ENCODE data around the gene ANKRD65. TPM values are rescaled to one million over a fixed set of nuclear protein-coding genes. Genes with fewer than 3 reads are reported as not detected.
A peak's percentile ranks its signal among the peaks of the same experiment; 100 is the strongest.
"Not testable (repeated sequence)": the region's sequence is repeated elsewhere in the genome, so short reads cannot be mapped to it uniquely, and the experiment has no call there.

Gene ANKRD65
- total and polyA plus RNA-seq, 4 donors = 1.8 to 10.8 (median 8.7) TPM

DNA sequence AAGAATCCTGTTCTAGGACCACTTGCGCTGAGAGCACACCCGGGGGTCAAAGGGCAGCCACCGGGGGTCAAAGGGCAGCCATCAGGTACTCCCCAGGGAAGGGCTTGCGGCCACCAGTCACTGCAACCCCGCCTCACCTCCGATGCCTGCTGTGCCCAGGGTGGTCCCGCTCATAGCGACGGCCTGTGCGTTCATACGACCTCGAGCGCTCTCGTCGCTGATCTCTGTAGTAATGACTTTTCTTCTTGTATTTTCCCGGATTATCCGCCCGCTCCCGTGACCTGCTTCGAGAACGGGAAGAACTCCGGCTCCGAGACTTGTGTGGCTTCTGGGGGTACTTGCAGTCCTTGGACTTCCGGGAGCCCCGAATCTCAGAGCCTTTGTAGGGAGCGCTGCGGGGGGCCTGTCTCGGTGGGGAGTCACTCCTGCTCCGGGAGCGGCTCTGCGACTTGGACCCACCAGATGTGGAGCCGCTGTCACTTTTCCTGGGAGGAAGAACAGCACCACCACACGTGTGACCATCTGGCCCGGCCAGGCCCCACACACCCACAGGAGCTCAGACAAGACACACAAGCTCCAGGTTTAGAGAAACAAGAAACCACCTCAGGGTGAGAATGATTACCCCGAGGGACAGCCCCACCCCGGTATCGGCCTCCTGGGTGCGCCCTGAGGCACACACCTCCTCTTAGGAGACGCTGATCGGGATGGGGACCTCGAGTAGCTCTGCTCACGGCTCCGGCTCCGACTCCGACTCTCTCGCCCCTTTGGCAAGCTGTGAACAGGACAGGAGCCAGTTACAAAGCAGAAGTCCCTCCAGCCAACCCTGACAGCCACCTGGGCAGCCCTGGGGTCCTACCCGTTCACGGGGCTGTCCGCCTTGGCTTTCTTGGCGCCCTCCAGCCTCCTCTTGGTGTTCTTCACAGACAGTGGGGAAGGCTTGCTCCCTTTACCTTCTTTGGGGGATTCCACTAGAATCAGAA is 33.7 kb downstream of the ANKRD65 start:
- DNase-seq (ENCODE audit: low read depth in 4 of 6, low spot score in 6 of 6) = no peak
- Histone ChIP-seq H3K4me1 (ENCODE audit: control insufficient read depth, insufficient read depth, low read length) (no peaks in the 10 kb centered on the region), H3K27me3 (ENCODE audit: control insufficient read depth, insufficient read depth, low read length) (no peaks in the 10 kb centered on the region), H3K36me3 (ENCODE audit: control insufficient read depth, insufficient read depth, low read length) (peaks cover 90% of the 10 kb centered on the region), H3K4me3 (ENCODE audit: low read depth, low read length) (no peak overlapping the region), H3K9me3 (ENCODE audit: control insufficient read depth, insufficient read depth, low read length) (no peaks in the 10 kb centered on the region), H3K27ac (ENCODE audit: low read depth, low read length) (no peak overlapping the region)
- WGBS (ENCODE audit: insufficient coverage) = 98% methylated on average over 50 of the region's 50 CpGs

DNA sequence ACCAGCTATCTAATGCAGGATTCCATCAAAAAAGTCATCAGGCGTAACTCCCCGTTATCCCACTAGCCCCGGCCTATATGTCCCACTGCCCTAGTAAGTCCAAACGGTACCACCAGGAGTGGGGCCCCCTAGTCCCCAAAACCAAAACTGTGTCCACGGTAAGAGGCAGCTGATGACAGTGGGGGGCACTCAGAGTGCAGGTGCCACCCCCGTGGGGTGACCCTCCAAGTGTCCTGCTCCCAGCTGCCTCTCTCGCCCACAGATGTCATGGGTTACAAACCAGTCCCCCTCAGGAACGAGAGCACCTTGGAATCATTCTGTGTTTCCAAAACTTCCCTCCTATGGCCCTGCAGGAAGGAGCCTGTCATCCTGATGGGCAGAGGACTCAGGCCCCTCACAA is 35.1 kb downstream of the ANKRD65 start:
- no peak overlapping the region for H3K4me3 ChIP-seq (ENCODE audit: low read depth, low read length)
- no peaks in the 10 kb centered on the region for H3K27me3 ChIP-seq (ENCODE audit: control insufficient read depth, insufficient read depth, low read length)
- H3K36me3 ChIP-seq (ENCODE audit: control insufficient read depth, insufficient read depth, low read length) = peaks cover 89% of the 10 kb centered on the region
- H3K9me3 ChIP-seq (ENCODE audit: control insufficient read depth, insufficient read depth, low read length) = no peaks in the 10 kb centered on the region
- H3K27ac ChIP-seq (ENCODE audit: low read depth, low read length) = no peak overlapping the region
- no peak for DNase-seq (ENCODE audit: low read depth in 4 of 6, low spot score in 6 of 6)
- H3K4me1 ChIP-seq (ENCODE audit: control insufficient read depth, insufficient read depth, low read length) = no peaks in the 10 kb centered on the region
- 96% methylated on average over 7 of the region's 8 CpGs for WGBS (ENCODE audit: insufficient coverage)

DNA sequence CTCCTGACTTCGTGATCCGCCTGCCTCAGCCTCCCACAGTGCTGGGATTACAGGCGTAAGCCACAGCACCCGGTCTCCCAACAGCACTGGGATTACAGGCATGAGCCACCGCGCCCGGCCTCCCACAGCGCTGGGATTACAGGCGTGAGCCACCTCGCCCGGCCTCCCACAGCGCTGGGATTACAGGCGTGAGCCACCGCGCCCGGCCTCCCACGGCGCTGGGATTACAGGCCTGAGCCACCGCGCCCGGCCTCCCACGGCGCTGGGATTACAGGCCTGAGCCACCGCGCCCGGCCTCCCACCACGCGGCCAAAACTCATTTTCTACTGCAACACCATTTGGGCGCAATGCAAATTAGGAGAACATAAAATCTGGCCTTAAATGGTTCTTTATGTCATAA is 35.7 kb downstream of the ANKRD65 start:
- H3K27me3 ChIP-seq (ENCODE audit: control insufficient read depth, insufficient read depth, low read length); H3K27ac ChIP-seq (ENCODE audit: low read depth, low read length); DNase-seq (ENCODE audit: low read depth in 4 of 6, low spot score in 6 of 6); H3K4me3 ChIP-seq (ENCODE audit: low read depth, low read length); H3K9me3 ChIP-seq (ENCODE audit: control insufficient read depth, insufficient read depth, low read length); H3K4me1 ChIP-seq (ENCODE audit: control insufficient read depth, insufficient read depth, low read length): not testable (repeated sequence)
- WGBS (ENCODE audit: insufficient coverage) = 96% methylated on average over 23 of the region's 29 CpGs
- H3K36me3 ChIP-seq (ENCODE audit: control insufficient read depth, insufficient read depth, low read length) = peaks cover 89% of the 10 kb centered on the region

DNA sequence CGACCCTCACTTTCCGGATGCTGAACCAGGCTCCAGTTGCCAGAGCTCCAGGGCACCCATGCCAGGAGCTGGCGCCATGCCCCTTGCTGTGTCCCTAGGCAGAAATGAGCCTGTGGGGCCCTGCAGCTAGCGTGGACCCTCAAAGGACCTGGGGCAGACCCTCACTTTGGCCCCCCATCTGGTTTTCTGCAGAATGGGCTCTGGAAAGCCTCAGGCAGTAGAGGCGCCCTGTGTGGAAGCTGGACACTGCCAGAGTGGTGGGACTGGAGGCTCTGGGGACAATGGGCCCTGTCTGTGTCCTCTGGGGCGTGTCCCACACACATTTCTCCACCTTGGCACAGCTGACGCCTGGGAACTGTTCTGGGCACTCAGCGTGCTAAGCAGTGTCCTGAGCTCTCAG is 39.8 kb downstream of the ANKRD65 start:
- H3K36me3 ChIP-seq (ENCODE audit: control insufficient read depth, insufficient read depth, low read length) = peaks cover 57% of the 10 kb centered on the region
- 87% methylated on average over 8 of the region's 8 CpGs for WGBS (ENCODE audit: insufficient coverage)

DNA sequence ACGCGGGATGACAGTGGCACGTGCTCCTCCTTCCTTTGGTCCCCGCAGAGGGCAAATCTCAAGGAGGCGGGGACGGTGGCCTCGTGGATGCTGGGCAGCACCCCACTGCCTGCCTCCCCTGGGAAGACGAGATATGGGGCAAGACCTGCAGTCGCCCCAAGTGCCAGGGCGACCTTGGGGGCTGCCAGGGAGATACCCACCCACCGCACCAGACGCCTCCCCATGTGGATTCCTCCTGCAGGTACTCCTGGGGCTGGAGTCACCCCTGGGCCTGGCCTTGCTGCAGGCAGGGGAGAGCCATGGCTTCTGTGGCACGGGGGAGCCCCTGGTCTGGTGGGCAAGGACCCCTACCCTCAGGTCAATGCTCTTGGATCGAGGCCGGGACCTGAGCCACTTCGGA is 40.2 kb downstream of the ANKRD65 start:
- no peak for DNase-seq (ENCODE audit: low read depth in 4 of 6, low spot score in 6 of 6)
- Histone ChIP-seq H3K36me3 (ENCODE audit: control insufficient read depth, insufficient read depth, low read length) (peaks cover 54% of the 10 kb centered on the region), H3K27ac (ENCODE audit: low read depth, low read length) (no peak overlapping the region), H3K4me1 (ENCODE audit: control insufficient read depth, insufficient read depth, low read length) (peaks cover 6% of the 10 kb centered on the region), H3K4me3 (ENCODE audit: low read depth, low read length) (no peak overlapping the region), H3K27me3 (ENCODE audit: control insufficient read depth, insufficient read depth, low read length) (no peaks in the 10 kb centered on the region), H3K9me3 (ENCODE audit: control insufficient read depth, insufficient read depth, low read length) (no peaks in the 10 kb centered on the region)
- WGBS (ENCODE audit: insufficient coverage) = 94% methylated on average over 16 of the region's 16 CpGs

More for the DNA sequence above, 39.8 kb downstream of the ANKRD65 start:
- Histone ChIP-seq H3K27me3 (ENCODE audit: control insufficient read depth, insufficient read depth, low read length) (no peaks in the 10 kb centered on the region), H3K4me3 (ENCODE audit: low read depth, low read length) (no peak overlapping the region), H3K4me1 (ENCODE audit: control insufficient read depth, insufficient read depth, low read length) (peaks cover 2% of the 10 kb centered on the region), H3K27ac (ENCODE audit: low read depth, low read length) (no peak overlapping the region), H3K9me3 (ENCODE audit: control insufficient read depth, insufficient read depth, low read length) (no peaks in the 10 kb centered on the region)
- DNase-seq (ENCODE audit: low read depth in 4 of 6, low spot score in 6 of 6) = no peak

DNA sequence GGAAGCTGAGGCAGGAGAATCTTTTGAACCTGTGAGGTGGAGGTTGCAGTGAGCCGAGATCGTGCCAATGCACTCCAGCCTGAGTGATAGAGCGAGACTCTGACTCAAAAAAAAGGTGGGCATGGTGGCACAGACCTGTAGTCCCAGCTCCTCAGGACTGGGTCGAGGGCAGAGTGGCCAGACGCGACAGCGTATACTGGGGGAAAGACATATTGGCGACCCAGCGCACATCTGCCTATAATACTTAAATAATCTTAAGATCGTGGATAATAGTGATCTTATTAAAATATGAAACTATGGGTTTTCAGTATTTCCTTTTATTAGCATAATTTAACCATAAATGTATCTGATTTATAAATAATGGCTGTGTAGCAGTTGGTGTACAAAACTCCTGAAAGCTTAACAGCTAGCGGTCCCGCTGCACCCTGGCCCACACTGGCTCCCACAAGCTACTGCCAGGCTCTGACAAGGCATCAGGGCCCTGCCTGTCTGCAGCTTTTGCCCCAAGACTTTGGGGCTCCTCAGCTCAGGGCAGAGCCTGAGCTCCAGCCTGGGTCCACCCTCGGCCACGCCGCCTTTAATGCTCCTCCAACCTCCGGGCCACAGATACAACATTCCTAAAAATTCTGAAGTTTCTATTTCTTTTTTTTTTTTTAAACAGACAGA is 43.4 kb downstream of the ANKRD65 start:
- no peak overlapping the region for H3K4me3 ChIP-seq (ENCODE audit: low read depth, low read length)
- H3K4me1 ChIP-seq (ENCODE audit: control insufficient read depth, insufficient read depth, low read length) = peaks cover 29% of the 10 kb centered on the region
- no peaks in the 10 kb centered on the region for H3K9me3 ChIP-seq (ENCODE audit: control insufficient read depth, insufficient read depth, low read length)
- WGBS (ENCODE audit: insufficient coverage) = 90% methylated on average over 9 of the region's 16 CpGs
- no peak overlapping the region for H3K27ac ChIP-seq (ENCODE audit: low read depth, low read length)
- H3K36me3 ChIP-seq (ENCODE audit: control insufficient read depth, insufficient read depth, low read length) = peaks cover 49% of the 10 kb centered on the region
- DNase-seq (ENCODE audit: low read depth in 4 of 6, low spot score in 6 of 6) = no peak
- H3K27me3 ChIP-seq (ENCODE audit: control insufficient read depth, insufficient read depth, low read length) = no peaks in the 10 kb centered on the region

DNA sequence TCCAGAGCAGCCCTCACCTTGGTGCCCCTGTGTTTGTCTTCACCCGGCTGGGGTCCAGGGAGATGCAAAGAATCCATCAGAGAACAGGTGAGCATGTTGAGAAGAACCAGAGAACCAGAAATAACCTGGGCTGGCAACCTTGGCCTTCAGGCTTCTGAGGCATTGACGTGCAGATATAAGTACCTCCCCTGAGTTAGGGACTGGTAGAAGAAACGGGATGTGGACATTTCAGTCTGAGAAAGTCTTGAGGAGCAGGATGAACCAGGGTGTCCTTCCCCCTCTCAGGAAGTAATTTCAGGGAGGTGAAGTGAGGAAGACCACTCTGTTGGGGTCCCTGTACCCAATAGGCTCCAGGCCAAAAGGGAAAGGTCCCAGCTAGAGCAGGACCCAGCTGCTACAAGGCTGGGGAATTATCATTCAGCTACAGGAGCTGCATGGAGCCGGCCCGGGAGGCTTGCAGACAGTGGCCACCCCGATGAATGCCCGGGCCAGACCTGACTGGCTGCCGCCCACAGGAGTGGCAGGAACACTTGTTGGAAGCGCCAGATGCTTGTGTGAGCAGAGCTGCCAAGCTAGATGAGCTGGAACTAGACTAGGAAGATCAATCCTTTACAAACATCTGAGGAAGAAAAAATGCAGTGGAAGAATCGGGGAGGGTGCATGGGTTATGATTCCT is 44.4 kb downstream of the ANKRD65 start:
- H3K9me3 ChIP-seq (ENCODE audit: control insufficient read depth, insufficient read depth, low read length) = no peaks in the 10 kb centered on the region
- peaks cover 54% of the 10 kb centered on the region for H3K36me3 ChIP-seq (ENCODE audit: control insufficient read depth, insufficient read depth, low read length)
- H3K4me1 ChIP-seq (ENCODE audit: control insufficient read depth, insufficient read depth, low read length) = peaks cover 38% of the 10 kb centered on the region
- H3K4me3 ChIP-seq (ENCODE audit: low read depth, low read length) = no peak overlapping the region
- WGBS (ENCODE audit: insufficient coverage) = 96% methylated on average over 9 of the region's 10 CpGs
- DNase-seq (ENCODE audit: low read depth in 4 of 6, low spot score in 6 of 6) = no peak
- no peak overlapping the region for H3K27ac ChIP-seq (ENCODE audit: low read depth, low read length)
- H3K27me3 ChIP-seq (ENCODE audit: control insufficient read depth, insufficient read depth, low read length) = no peaks in the 10 kb centered on the region

DNA sequence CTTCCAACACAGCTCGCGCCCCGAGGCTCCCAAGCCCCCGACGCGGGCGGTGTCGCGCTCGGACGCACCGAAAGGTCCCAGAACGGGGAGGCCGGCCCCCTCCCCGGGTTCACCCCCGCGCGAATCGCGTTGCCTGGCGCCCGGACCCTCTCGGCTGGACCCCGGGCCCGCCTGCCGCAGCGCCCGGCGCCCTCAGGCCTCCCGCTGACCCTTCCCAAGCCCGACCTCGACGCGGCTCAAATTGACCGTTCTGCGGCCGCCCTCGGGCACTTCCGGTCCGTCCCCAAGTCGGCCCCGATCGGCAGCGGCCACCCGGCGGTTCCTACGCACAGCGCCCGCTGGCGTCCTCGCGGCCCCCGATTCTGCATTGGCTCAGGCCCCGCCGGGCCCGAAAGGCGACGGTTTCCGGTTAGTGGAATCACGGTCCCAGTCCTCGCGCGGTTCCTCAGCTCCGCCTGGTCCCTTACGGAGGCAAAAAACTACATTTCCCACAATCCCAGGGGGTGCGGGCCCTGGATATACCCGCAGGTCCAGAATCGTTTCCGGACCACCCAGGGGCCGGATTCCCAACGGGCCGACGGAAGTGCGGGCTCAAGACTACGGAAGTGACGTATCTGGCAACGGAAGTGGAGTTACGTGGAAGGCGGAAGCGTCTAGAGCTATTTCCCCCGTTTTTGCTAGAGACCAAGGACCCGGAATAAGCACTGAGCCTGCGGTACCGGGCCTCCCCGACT is 46.0 kb downstream of the ANKRD65 start, which contains the start of gene AURKAIP1:
TSS of gene AURKAIP1 (minus strand) at position 279 of the 734 bp plus-strand sequence. CDS start 451 bp downstream, outside the sequence.
- peak; percentile 98 to 100 (median 100) for DNase-seq (ENCODE audit: low read depth in 4 of 6, low spot score in 6 of 6)
- Histone ChIP-seq H3K27ac (ENCODE audit: low read depth, low read length) (peak within 1 kb of the TSS; percentile 88), H3K36me3 (ENCODE audit: control insufficient read depth, insufficient read depth, low read length) (peaks cover 54% of the 10 kb centered on the region), H3K4me1 (ENCODE audit: control insufficient read depth, insufficient read depth, low read length) (peaks cover 41% of the 10 kb centered on the region), H3K9me3 (ENCODE audit: control insufficient read depth, insufficient read depth, low read length) (no peaks in the 10 kb centered on the region), H3K27me3 (ENCODE audit: control insufficient read depth, insufficient read depth, low read length) (no peaks in the 10 kb centered on the region), H3K4me3 (ENCODE audit: low read depth, low read length) (peak within 1 kb of the TSS; percentile 85)
- WGBS (ENCODE audit: insufficient coverage) = under 1% methylated on average over 85 of the region's 85 CpGs

DNA sequence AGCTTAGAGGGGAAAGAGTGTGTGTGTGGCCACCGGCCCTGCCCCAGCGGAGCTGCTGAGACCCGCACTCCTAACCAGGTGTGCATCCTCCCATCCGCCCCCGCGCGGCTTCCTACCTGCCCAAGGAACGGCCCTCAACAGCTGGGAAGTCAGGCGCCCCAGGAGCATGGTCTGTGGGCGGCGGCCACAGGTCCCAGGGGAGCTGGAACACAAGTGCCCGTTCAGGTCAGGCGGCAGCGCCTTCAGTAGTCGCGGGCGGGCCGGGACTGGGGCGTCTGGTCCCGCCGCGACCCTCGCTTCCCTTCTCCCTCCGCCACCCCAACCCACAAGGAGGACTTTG is 46.5 kb downstream of the ANKRD65 start:
- Histone ChIP-seq H3K27me3 (ENCODE audit: control insufficient read depth, insufficient read depth, low read length) (no peaks in the 10 kb centered on the region), H3K36me3 (ENCODE audit: control insufficient read depth, insufficient read depth, low read length) (peaks cover 54% of the 10 kb centered on the region), H3K27ac (ENCODE audit: low read depth, low read length) (peak overlapping the region; percentile 88), H3K4me3 (ENCODE audit: low read depth, low read length) (peak overlapping the region; percentile 85), H3K9me3 (ENCODE audit: control insufficient read depth, insufficient read depth, low read length) (no peaks in the 10 kb centered on the region), H3K4me1 (ENCODE audit: control insufficient read depth, insufficient read depth, low read length) (peaks cover 41% of the 10 kb centered on the region)
- no peak for DNase-seq (ENCODE audit: low read depth in 4 of 6, low spot score in 6 of 6)
- 0% methylated on average over 24 of the region's 24 CpGs for WGBS (ENCODE audit: insufficient coverage)

All from spinal cord (tissue), 10 donors.